ENCODE data around the gene CD93. TPM values are rescaled to one million over a fixed set of nuclear protein-coding genes. Genes with fewer than 3 reads are reported as not detected.
A peak's percentile ranks its signal among the peaks of the same experiment; 100 is the strongest.

The CD93 gene
- total and polyA plus RNA-seq, 4 donors, result 1.5 to 16.0 (median 11.9) TPM

DNA sequence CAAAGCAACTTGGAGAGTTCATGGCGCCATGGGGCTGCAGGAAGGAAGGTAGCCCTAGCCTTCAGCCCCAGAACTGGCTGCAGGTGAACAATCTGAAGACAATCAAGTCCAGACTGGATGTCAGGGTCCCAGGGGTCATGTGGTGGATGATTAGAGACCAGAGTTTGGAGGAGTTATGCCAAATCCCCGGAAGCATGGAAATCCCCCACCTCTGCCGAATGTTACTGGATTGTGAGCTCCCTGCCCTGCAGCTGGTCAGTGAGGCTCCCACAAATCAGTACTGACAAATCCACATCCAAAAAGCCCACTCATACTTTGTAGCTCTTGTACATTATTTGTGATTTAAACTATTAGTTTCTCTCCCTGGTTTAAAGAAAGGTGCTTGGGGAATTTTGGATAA, 21.3 kb upstream of the CD93 start (continued):
- TF ChIP-seq, protein P1, sequence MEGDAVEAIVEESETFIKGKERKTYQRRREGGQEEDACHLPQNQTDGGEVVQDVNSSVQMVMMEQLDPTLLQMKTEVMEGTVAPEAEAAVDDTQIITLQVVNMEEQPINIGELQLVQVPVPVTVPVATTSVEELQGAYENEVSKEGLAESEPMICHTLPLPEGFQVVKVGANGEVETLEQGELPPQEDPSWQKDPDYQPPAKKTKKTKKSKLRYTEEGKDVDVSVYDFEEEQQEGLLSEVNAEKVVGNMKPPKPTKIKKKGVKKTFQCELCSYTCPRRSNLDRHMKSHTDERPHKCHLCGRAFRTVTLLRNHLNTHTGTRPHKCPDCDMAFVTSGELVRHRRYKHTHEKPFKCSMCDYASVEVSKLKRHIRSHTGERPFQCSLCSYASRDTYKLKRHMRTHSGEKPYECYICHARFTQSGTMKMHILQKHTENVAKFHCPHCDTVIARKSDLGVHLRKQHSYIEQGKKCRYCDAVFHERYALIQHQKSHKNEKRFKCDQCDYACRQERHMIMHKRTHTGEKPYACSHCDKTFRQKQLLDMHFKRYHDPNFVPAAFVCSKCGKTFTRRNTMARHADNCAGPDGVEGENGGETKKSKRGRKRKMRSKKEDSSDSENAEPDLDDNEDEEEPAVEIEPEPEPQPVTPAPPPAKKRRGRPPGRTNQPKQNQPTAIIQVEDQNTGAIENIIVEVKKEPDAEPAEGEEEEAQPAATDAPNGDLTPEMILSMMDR (IDR thresholded peaks at IDR 0.05; ENCODE audit: low read depth, low read length, missing input control), result no peak
- no peak for TF ChIP-seq HNF4A (conservative IDR thresholded peaks at IDR 0.05)

DNA sequence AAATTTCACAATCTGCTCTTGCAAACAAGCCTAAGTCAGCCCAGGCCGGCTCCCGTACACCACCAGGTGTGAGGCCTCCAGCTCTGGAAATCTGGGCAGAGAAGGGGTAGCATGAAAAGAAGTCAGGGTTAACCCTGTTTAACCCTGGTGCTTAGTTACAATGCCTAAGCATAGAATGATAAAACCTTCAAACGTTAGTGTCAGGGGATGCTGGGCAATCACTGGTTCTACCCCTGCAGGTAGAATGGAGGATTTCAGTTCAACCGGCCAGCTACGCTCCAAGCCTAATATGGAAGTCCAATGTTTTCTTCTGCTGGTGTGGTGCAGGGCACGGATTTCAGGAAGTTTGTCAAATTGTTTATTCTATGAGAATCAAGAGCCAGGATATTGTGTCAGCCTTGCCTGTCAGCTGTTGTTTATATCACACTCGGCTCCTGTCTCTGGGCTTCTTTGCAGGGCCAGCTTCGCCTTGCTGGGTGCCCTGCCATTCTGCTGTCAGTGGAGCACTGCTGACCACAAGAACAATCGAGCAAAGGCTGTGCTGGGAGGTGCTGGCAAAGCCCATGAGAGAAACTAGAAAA, 20.2 kb upstream of the CD93 start:
- no peak overlapping the region for H3K9ac ChIP-seq (ENCODE audit: low read depth in 1 of 2, low read length in 2 of 2)
- H3K27me3 ChIP-seq (ENCODE audit: control insufficient read depth in 4 of 4, insufficient read depth in 4 of 4, low read length in 3 of 4), result no peaks in the 10 kb centered on the region
- no peak for DNase-seq (ENCODE audit: low spot score)
- WGBS, result 46% methylated on average over 9 of the region's 9 CpGs
- no peaks in the 10 kb centered on the region for H3K9me3 ChIP-seq (ENCODE audit: control insufficient read depth in 4 of 4, low read length in 3 of 4)
- TF ChIP-seq, protein P1 (IDR thresholded peaks at IDR 0.05; ENCODE audit: low read depth, low read length, missing input control), result no peak
- TF ChIP-seq JUND (IDR thresholded peaks at IDR 0.05), result no peak
- TF ChIP-seq, protein P2, sequence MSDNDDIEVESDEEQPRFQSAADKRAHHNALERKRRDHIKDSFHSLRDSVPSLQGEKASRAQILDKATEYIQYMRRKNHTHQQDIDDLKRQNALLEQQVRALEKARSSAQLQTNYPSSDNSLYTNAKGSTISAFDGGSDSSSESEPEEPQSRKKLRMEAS (IDR thresholded peaks at IDR 0.05), result no peak
- TF ChIP-seq EGR1 (IDR thresholded peaks at IDR 0.05; ENCODE audit: low read depth in 2 of 2), result no peak
- no peak for TF ChIP-seq TAF1 (conservative IDR thresholded peaks at IDR 0.05)
- TF ChIP-seq HNF4A (conservative IDR thresholded peaks at IDR 0.05), result no peak
- no peak for TF ChIP-seq YY1 (IDR thresholded peaks at IDR 0.05)
- peak in 1 of 2 donors; percentile 15 for TF ChIP-seq RXRA (IDR thresholded peaks at IDR 0.05)
- TF ChIP-seq, protein P3, sequence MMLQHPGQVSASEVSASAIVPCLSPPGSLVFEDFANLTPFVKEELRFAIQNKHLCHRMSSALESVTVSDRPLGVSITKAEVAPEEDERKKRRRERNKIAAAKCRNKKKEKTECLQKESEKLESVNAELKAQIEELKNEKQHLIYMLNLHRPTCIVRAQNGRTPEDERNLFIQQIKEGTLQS (IDR thresholded peaks at IDR 0.05), result no peak
- TF ChIP-seq SP1 (IDR thresholded peaks at IDR 0.05), result no peak
- no peak for TF ChIP-seq NR2F2 (IDR thresholded peaks at IDR 0.05)
- peak; percentile 25 to 36 for TF ChIP-seq RAD21 (IDR thresholded peaks at IDR 0.05)
- no peak for TF ChIP-seq FOXA2 (IDR thresholded peaks at IDR 0.05)
- H3K27ac ChIP-seq (ENCODE audit: low read depth in 1 of 2, low read length in 2 of 2), result peak overlapping the region; percentile 31 to 61
- H3K4me3 ChIP-seq (ENCODE audit: low read depth in 1 of 3, low read length in 3 of 3), result no peak overlapping the region
- peaks cover 0 to 7% (median 0%) of the 10 kb centered on the region in 4 donors for H3K4me1 ChIP-seq (ENCODE audit: control insufficient read depth in 4 of 4, insufficient read depth in 4 of 4, low read length in 3 of 4)
- no peaks in the 10 kb centered on the region for H3K36me3 ChIP-seq (ENCODE audit: control insufficient read depth in 4 of 4, insufficient read depth in 3 of 4, low read depth in 1 of 4, low read length in 3 of 4)

DNA sequence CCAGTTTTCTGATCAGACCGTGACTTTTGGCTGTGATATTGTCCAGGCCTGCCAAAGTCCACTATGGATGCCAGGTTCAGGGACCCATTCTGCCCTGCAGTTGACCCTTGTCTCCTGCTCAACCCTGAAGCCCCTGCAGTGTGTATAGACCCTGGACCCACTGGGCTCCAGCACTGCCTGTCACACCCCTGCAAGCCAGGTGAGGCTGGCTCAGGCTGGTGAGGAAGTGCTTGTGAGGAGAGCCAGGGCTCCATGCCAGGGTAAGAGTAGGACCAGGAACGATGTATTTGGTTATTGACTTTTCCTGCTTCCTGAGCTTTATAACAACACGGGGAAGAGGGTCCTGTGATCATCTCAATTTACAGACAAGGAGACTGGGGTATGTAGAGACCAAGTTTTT, 19.1 kb upstream of the CD93 start:
- Histone ChIP-seq H3K9me3 (ENCODE audit: control insufficient read depth in 4 of 4, low read length in 3 of 4) (no peaks in the 10 kb centered on the region), H3K4me1 (ENCODE audit: control insufficient read depth in 4 of 4, insufficient read depth in 4 of 4, low read length in 3 of 4) (peaks cover 0 to 7% (median 0%) of the 10 kb centered on the region in 4 donors), H3K4me3 (ENCODE audit: low read depth in 1 of 3, low read length in 3 of 3) (no peak overlapping the region), H3K27ac (ENCODE audit: low read depth in 1 of 2, low read length in 2 of 2) (no peak overlapping the region), H3K36me3 (ENCODE audit: control insufficient read depth in 4 of 4, insufficient read depth in 3 of 4, low read depth in 1 of 4, low read length in 3 of 4) (no peaks in the 10 kb centered on the region), H3K9ac (ENCODE audit: low read depth in 1 of 2, low read length in 2 of 2) (no peak overlapping the region), H3K27me3 (ENCODE audit: control insufficient read depth in 4 of 4, insufficient read depth in 4 of 4, low read length in 3 of 4) (no peaks in the 10 kb centered on the region)
- DNase-seq (ENCODE audit: low spot score), result no peak
- 31% methylated on average over 3 of the region's 3 CpGs for WGBS
- no peak for TF ChIP-seq RXRA (IDR thresholded peaks at IDR 0.05)
- TF ChIP-seq, protein P1 (IDR thresholded peaks at IDR 0.05; ENCODE audit: low read depth, low read length, missing input control), result no peak
- TF ChIP-seq, protein P2 (IDR thresholded peaks at IDR 0.05), result no peak
- TF ChIP-seq TAF1 (conservative IDR thresholded peaks at IDR 0.05), result no peak
- TF ChIP-seq YY1 (IDR thresholded peaks at IDR 0.05), result no peak
- no peak for TF ChIP-seq RAD21 (IDR thresholded peaks at IDR 0.05)
- TF ChIP-seq, protein P4, sequence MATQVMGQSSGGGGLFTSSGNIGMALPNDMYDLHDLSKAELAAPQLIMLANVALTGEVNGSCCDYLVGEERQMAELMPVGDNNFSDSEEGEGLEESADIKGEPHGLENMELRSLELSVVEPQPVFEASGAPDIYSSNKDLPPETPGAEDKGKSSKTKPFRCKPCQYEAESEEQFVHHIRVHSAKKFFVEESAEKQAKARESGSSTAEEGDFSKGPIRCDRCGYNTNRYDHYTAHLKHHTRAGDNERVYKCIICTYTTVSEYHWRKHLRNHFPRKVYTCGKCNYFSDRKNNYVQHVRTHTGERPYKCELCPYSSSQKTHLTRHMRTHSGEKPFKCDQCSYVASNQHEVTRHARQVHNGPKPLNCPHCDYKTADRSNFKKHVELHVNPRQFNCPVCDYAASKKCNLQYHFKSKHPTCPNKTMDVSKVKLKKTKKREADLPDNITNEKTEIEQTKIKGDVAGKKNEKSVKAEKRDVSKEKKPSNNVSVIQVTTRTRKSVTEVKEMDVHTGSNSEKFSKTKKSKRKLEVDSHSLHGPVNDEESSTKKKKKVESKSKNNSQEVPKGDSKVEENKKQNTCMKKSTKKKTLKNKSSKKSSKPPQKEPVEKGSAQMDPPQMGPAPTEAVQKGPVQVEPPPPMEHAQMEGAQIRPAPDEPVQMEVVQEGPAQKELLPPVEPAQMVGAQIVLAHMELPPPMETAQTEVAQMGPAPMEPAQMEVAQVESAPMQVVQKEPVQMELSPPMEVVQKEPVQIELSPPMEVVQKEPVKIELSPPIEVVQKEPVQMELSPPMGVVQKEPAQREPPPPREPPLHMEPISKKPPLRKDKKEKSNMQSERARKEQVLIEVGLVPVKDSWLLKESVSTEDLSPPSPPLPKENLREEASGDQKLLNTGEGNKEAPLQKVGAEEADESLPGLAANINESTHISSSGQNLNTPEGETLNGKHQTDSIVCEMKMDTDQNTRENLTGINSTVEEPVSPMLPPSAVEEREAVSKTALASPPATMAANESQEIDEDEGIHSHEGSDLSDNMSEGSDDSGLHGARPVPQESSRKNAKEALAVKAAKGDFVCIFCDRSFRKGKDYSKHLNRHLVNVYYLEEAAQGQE (IDR thresholded peaks at IDR 0.05), result no peak
- TF ChIP-seq, protein P5, sequence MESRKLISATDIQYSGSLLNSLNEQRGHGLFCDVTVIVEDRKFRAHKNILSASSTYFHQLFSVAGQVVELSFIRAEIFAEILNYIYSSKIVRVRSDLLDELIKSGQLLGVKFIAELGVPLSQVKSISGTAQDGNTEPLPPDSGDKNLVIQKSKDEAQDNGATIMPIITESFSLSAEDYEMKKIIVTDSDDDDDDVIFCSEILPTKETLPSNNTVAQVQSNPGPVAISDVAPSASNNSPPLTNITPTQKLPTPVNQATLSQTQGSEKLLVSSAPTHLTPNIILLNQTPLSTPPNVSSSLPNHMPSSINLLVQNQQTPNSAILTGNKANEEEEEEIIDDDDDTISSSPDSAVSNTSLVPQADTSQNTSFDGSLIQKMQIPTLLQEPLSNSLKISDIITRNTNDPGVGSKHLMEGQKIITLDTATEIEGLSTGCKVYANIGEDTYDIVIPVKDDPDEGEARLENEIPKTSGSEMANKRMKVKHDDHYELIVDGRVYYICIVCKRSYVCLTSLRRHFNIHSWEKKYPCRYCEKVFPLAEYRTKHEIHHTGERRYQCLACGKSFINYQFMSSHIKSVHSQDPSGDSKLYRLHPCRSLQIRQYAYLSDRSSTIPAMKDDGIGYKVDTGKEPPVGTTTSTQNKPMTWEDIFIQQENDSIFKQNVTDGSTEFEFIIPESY (IDR thresholded peaks at IDR 0.05), result no peak
- TF ChIP-seq, protein P3 (IDR thresholded peaks at IDR 0.05), result no peak
- TF ChIP-seq SP1 (IDR thresholded peaks at IDR 0.05), result no peak
